ENCODE measurements around the gene TOP2B.

The TOP2B gene

DNA sequence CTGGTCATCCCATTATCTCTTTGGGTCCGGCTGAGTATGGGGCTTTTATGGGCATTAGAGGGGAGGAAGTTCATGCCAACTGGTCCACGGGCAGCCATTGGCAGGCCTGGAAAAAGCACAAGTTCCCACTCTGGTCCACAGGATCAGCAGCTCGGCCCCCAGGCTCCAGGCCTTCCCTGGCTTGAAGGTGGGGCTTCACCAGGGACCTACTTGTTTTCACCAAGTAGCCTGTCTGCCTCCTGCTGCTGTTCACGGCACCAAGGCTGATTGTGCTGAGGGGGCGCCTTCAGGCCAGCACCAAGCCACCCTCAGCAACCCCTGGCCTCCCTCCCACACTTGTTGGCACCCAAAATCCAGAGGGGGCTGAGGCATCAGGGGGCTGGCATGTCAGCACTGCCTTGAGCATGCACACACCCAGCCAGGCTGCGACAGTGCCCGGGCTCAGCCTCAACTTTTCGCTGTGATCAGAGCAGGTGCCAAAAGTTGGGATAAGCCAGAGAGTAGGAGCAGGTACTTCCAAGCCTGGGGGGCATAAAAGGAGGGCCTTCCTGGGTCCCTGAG lies 9.1 kb upstream of the TOP2B start:
- no peak for DNase-seq (ENCODE audit: low read depth)

DNA sequence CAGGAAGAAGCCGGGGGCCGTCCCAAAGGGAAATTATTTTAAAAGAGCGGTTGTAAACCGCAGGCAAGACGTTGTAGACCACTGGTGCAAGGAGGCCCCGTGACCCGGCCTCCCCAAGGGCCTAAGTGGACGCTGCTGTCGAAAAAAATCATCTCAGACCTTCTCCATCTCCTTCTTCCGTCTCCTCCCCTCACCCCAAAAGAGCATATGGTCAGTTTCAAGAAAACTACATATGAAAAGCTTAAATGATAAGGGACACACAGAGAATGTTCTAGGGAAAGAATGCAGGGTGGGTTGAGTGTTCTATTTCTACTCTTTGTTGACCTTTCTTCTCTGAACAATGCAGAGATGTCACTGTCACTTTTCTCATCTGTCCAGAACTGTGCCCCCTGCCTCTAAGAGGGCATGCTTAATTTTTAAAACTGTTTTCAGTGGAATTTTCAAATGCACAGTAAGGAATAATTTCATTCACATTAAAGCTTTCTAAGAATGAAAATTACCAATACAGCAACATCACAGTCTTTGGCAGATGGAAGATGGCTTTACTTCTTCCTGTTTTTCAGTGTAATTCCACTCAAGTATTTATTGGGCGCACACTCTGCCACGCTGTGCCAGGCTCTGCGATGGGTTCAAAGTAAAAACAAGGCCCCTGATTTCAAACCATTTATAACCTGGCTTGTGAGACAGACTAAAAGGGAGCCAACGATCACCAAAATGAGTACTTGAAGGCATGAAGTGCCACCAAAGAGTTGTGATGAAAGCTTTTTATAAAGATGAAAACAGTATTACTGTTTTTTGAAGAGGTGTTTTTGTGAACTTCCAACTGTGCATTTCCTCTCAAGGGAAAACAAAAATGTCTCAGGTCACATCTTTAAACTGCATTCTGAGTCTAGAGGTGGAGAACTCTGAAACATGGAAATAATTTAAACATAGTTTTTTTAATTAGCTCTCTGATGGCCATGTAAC lies 891 bp upstream of the TOP2B start:
- no peak for DNase-seq (ENCODE audit: low read depth)

DNA sequence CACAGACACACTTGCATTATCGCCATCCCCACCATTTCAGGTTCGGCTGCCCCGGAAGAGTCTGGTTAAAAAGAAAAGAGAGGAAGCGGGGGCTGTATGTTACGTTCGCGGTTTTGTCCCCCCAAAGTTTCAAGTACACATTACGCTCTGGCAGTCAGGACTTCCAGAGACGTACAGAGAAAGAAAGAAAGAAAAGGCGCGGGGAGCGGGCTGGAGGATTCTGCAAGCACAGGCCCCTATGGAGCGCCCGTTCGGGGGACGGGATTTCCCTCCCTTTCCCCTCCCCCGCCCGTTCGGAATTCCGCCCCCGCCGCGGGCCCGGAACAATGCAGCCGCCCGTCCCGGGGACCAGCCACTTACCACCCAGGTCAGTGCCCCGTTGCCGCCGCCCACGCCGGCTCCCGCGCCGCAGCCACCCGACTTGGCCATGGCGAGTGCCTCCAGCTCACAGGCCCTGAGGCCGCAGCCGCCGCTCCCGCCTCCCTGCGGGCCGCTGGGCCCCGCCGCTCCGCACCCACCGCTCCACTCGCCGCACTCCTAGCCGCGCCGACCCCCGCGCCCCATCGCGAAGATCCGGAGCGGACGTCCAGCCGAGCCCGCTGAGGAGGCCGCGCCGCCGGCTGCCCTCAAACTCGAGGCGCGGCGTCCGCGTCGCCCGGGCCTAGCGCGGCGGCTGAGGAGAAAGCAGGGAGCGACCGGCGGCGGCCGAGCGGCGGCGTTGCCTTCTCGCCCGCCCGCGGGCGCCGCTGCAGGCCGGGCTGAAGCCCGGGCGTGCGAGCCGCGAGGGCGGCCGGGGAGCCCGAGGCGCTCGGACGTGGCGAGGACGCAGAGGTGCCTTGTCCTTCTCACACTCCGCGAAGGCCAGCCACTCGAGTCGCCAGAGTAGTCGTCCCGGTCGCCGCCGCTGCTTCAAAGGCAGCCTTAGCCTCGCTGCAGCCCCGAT lies 567 bp downstream of the TOP2B start:
- peak; percentile 51 for DNase-seq (ENCODE audit: low read depth)

DNA sequence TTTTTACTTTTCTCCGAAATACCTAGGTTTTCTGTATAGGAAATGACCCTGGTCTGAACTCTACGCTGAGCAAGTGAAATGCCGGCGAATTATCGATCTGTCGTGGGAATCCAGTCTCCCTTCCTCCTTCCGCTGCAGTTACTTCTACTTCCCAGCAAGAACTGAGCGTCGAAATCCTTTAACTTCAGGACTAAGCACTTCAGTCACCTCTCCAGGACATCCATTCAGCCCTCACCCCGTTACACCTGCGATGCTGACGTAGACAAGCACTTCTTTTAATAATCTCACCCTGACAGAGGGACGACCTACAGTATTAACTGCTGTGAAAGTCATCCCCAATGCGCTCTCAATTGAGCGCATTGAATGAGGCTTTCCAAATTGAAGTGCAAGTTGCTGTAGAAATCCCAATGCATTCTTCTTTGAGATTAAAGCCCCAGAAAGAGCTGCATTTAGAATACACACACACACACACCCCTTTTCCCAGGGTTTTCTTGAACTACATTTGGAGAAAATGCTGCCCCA lies 1.3 kb downstream of the TOP2B start:
- DNase-seq (ENCODE audit: low read depth) = peak; percentile 2

DNA sequence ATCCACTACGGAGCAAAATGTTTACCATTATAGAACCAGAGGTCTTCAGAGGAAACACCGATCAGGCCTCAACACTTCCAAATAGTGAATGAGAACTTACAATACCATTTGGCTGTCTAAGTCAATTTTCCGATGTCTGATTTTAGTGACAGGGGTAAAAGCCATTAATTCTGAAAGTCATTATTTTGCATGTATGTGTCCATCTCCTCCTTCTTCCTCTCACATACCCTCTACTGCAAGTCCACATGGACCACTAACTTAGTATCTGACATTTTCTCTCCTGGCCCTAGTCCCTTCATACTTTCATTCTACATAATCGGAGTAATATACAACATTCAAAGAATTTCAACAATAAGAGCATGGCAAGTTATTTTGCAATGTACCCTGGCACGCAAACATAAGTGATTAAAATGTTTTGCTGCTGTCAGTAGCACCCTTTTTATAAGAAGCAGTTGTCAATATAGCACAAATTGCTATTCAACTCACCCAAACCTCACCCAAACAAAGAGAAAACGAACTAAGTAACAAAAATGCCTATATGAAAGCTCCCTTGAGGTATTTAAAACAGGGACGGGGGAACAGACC lies 1.9 kb downstream of the TOP2B start:
- no peak for DNase-seq (ENCODE audit: low read depth)

DNA sequence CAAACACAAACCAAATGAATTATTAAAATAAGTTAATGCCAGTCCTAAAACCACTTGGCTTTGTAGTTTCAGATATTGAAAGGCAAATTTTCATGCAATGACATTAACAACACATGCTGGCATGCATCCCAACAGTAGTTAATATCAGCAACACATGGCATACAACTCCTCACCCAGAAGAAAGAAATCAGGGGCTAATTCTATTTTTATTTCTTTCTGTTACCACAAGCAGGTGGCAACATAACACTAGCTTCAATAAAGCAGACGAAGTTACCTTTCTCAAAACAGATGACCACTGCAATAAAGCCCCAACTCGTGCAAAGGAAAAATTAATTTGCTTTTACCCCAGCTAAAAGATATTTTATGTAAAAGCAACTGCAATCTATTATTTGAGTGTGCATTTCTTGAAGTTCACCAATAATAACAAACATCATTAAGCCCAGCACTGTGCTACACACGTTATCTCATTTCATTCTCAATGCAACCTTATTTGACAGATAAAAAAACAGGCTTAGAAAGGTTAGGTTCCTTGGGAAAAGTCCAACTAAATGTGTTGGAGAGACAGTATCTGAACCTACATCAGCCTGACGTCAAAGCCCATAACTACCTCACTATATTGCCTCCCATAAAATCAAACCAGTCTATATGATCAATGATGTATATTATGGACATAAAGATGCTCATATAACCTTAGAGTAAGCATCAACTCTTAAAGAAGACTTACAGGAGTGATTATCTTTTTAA lies 2.8 kb downstream of the TOP2B start:
- no peak for DNase-seq (ENCODE audit: low read depth)

DNA sequence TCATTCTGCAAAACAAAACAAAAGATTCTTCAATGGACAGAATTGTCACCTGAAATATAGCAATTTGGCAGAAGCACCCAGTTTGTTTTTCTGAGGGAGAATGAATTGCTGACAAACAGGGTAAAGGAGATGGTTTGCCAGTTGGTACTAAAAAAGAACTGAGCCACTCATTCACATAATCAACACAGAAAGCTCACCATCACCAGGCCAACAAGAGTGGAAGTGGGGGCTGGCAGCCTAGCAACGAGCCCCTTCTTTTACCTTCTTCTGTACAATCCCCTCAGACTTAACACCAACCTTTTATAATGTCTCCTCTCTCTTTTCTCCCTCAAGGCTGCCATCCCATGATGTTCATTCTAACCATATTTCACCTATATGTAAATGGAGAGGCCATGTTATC lies 5.9 kb downstream of the TOP2B start:
- DNase-seq (ENCODE audit: low read depth) = no peak

DNA sequence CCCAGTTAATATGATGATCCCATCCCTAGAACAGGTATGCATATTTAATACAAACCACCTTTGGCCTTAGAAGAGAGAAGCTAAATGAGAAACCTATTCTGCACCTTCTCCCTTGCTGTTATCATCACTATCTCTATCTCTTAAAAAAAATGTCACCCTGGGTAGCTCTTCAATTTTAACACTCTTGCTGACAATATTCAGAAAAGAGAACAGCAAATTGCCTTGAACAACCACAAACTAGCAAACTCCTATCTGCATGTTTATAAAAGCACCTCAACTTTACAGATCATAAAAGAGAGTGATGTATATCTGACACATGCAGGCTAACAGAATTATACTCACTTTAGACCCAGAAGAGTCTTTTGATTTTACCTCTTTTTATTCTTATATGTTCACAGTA lies 7.4 kb downstream of the TOP2B start:
- no peak for DNase-seq (ENCODE audit: low read depth)

DNA sequence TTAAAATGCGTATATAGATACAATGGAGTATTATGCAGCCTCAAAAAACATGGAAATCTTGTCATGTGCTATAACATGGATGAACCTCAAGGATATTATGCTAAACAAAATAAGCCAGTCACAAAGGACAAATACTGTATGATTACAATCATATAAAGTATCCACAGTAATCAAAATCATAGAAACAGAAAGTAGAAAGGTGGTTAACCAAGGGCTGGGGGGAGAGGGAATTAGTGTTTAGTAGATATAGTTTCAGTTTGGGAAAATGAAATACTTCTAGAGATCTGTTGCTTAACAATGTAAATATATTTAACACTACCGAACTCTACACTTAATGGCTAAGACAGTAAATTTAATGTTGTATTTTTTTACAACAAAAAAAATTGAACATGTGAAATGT lies 9.0 kb downstream of the TOP2B start:
- no peak for DNase-seq (ENCODE audit: low read depth)

DNA sequence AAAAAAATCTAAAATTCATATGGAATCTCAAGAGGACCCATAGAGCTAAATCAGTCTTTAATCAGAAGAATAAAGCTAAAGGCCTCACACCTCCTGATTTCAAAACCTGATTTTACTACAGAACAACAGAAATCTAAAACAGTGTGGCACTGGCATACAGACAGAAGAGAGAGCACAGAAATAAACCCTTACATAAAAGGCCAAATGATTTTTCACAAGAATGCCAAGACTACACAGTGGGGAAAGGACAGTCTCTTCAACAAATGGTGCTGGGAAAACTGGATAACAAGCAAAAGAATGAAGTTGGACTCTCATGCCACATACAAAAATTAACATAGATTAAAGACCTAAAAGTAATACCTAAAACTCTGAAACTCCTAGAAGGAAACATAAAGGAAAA lies 10.1 kb downstream of the TOP2B start:
- no peak for DNase-seq (ENCODE audit: low read depth)

DNA sequence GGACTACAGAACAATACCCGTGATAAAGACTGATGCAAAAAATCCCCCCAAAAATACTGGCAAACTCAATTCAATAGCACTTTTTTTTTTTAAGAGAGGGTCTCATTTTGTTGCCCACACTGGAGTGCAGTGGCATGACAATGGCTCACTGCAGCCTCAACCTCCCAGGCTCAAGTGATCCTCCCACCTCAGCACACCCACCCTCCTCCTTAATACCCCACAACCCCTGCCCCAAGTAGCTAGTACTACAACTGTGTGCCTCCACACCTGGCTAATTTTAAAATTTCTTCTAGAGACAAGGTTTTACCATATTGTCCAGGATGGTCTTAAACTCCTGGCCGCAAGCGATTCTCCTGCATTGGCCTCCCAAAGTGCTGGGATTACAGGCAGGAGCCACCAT lies 11.4 kb downstream of the TOP2B start:
- DNase-seq (ENCODE audit: low read depth) = no peak

DNA sequence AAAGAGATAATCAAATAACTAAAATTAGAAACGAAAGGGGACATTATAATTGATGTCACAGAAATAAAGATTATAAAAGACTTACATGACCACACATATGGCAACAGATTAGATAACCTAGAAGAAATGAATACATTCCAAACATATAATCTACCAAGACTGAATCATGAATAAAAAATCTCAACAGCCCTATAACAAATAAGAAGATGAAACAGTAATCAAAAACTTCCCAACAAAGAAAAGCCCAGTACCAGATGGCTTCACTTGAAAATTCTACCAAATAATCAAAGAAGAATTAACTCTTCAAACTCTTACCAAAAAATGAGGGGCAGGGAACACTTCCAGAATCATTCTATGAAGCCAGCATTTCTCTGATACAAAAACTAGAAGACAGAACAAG lies 11.8 kb downstream of the TOP2B start:
- no peak for DNase-seq (ENCODE audit: low read depth)

DNA sequence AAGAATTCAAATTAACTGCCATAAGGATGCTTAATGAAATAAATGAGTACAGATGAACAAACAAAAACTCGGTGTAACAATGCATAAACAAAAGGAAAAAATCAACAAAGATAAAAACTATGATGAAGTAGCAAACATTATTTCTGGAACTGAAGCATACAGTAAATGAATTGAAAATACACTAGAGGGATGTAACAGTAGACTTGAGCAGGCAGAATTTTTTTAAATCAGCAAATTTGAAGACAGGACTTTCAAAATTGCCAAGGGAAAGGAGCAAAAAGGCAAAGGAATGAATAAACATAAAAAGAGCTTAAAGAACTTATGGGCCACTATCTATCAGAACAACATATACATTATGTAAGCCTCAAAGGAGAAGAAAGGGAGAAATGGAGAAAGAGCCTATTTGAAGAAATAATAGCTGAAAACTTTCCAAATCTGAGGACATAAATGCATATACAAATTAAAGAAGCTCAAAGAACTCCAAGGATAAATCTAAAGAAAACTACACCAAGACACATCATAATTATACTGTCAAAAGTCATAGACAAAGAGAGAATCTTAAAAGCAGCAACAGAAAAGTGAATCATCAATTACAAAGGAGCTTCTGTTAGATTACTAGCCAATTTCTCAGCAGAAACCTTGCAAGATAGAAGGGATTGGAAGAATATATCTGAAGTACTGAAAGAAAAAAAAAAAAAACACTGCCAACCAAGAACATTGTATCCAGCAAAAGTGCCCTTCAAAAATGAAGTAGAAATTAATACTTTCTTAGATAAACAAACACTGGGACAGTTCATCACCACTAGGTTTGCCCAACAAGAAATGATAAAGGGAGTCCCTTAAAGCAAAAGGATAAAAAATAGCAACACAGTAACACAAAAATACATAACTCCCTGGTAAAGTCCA lies 15.5 kb downstream of the TOP2B start:
- no peak for DNase-seq (ENCODE audit: low read depth)

DNA sequence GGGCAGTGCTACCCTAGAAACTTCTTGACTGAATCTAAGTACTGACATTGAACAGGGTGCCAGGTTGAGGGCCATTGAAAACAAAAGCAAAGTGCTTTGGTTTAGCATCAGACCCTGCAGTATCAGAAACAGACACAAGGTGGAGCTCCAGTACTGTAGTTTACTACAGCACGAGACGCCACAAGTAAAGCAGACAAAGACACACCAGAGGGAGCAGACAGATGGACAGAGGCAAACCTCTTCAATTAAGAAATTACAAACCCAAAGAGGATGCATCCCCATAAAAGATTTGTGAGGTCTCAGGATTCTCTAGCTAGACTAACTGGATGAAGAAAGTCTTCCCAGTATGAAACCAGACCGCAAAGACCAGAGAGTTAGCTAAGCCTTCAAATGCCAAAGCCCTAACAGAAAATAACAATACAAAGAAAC lies 16.6 kb downstream of the TOP2B start:
- peak; percentile 47 for DNase-seq (ENCODE audit: low read depth)

DNA sequence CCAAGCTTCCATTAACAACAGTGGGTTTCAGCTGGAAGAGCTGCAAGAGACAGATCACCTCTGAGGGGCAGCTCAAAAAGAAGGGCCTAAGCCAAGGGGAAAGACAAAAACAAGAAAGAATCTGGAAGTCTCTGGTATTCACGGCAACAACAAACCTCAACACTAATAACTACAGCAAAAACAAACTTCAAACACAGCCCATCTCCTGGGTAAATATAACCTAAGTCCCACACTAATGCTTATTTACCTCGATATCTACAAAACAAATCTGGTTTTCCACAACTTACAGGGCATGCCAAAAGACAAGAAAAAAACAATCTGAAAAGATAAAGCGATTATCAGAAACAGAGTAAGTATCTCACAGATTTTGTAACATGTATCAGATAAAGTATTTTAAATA lies 29.7 kb downstream of the TOP2B start:
- no peak for DNase-seq (ENCODE audit: low read depth)

DNA sequence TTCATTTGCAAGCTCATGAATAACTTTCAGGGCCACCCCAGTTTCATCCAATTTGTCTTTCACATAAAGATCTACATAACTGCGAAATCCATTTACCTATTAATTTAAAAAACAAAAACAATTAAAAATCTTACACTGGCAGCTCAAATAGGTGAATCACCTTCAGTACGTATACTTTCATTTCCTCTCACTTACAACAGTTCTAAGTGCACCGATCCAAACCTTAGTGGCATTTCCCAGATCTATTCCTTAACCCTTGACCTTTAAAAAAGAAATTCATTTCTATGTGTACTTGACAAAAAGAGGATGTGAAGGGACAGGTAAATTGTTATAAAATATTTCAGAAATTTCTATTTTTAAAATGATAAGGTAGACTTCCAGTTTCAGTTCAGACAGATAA lies 30.8 kb downstream of the TOP2B start:
- no peak for DNase-seq (ENCODE audit: low read depth)

DNA sequence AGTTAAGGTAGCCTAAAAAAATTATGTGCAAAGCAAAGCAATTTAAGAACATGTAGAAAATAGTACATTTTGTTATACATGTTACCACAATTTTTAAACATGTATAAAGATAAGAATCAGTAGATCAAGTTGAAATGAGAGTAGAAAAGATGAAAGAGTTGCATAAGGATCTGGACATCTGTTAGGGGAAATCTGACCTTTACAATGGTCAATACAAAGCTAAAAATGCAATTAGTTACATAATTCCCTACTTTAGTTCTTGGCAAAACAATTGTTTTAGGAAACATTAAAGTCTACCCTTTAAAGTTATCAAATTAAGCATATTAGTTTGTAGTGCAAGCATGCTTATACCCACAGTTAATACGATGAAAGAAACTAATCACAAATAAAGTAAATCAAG lies 32.7 kb downstream of the TOP2B start:
- no peak for DNase-seq (ENCODE audit: low read depth)

DNA sequence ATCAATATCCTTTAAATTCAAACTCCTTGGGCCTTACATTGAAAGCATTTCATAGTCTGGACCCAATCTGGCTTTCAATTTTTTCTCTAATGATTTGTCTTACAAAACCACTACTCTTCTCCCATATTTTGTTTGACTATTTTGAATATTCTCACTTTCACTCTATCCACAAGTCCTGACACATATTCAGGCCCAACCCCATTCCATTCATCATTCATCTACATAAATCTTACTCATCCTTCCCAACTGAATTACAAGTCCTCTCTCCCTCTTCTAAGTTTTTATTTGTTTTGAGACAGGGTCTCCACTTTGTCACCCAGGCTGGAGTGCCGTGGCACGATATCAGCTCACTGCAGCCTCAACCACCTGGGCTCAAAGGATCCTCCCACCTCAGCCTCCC lies 43.6 kb downstream of the TOP2B start:
- no peak for DNase-seq (ENCODE audit: low read depth)

DNA sequence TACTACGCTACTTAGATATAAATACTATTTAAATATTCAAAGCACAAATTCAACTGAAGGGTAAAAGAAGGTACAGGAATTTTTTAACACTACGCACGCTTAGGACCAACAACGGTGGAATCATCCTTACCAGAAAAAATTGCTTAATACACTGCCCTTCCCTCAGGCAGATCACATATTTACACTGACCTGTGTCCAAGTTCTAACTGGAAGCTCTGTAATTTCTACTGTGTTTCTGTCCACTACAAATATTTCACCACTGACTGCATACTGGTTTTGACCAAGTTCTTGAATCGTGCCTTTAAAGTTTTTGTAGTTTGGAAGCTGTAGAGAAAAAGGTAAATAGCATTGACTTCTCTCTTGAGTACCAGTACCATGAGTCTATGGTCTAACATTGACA lies 44.2 kb downstream of the TOP2B start:
- DNase-seq (ENCODE audit: low read depth) = no peak

DNA sequence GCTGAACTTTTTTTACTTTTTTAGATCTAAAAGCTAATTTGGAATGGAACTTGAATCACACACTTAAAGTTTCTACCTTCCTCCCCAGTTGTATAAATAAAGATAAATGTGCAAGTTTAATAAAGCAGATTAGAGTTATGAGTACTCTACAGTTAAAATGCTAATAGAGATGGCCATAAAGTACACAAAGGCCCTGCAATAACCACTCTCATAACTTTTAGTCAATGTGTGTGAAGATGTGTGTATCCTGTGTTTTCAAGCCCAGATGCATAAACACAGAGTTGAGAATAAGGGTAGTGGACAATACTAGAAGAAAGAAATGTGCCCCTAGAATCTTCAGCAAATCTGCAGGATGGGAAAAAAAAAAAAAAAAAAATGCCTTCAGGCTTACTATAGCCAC lies 45.3 kb downstream of the TOP2B start:
- no peak for DNase-seq (ENCODE audit: low read depth)

All from activated T-helper 1 cell treated with Interleukin-2 at 50 U/mL for 16 hours (primary cell).